NCI-H69 (cell line): ENCODE data around the gene ERLIN1.
"Not testable (repeated sequence)": the region's sequence is repeated elsewhere in the genome, so short reads cannot be mapped to it uniquely, and the experiment has no call there.

ENCODE experiments used
- DNase-seq: peaks from one replicate; lab custom pipeline; 2025; lab: John Stamatoyannopoulos, UW

Gene ERLIN1

GRCh38 chr10:100133801-100134200 lies 52.0 kb downstream of the ERLIN1 start:
- DNase-seq = no peak

- no peak for DNase-seq
Measured at GRCh38 chr10:100132427-100132826, 53.4 kb downstream of the ERLIN1 start.

GRCh38 chr10:100131571-100131970 lies 54.3 kb downstream of the ERLIN1 start:
- DNase-seq = no peak

- DNase-seq = no peak
Measured at GRCh38 chr10:100130831-100131230, 55.0 kb downstream of the ERLIN1 start.

GRCh38 chr10:100129424-100129823 lies 56.4 kb downstream of the ERLIN1 start:
- no peak for DNase-seq

GRCh38 chr10:100128951-100129350 lies 56.9 kb downstream of the ERLIN1 start:
- no peak for DNase-seq

GRCh38 chr10:100125335-100125734 lies 60.5 kb downstream of the ERLIN1 start:
- DNase-seq = not testable (repeated sequence)

- no peak for DNase-seq
Measured at GRCh38 chr10:100124097-100124496, 61.7 kb downstream of the ERLIN1 start.

GRCh38 chr10:100122780-100123179 lies 63.0 kb downstream of the ERLIN1 start:
- no peak for DNase-seq

- no peak for DNase-seq
Measured at GRCh38 chr10:100120550-100120949, 65.3 kb downstream of the ERLIN1 start.

- no peak for DNase-seq
Measured at GRCh38 chr10:100119726-100120125, 66.1 kb downstream of the ERLIN1 start.

GRCh38 chr10:100114976-100115770 lies 70.7 kb downstream of the ERLIN1 start:
- DNase-seq = no peak

GRCh38 chr10:100114460-100114859 lies 71.4 kb downstream of the ERLIN1 start:
- DNase-seq = no peak

- DNase-seq = peak; percentile 18
Measured at GRCh38 chr10:100109670-100110069, 76.2 kb downstream of the ERLIN1 start.

- no peak for DNase-seq
Measured at GRCh38 chr10:100106865-100107264, 79.0 kb downstream of the ERLIN1 start.

GRCh38 chr10:100104300-100104699 lies 81.5 kb downstream of the ERLIN1 start:
- no peak for DNase-seq

- no peak for DNase-seq
Measured at GRCh38 chr10:100103581-100103980, 82.2 kb downstream of the ERLIN1 start.

- peak; percentile 1 for DNase-seq
Measured at GRCh38 chr10:100101192-100102076, 84.4 kb downstream of the ERLIN1 start.

- DNase-seq = peak; percentile 9
Measured at GRCh38 chr10:100100651-100101184, 85.1 kb downstream of the ERLIN1 start.
